COR-L47 (cell line): Measurements from ENCODE around the gene PIK3R6.

ENCODE experiments used
- DNase-seq: peaks from one replicate; lab custom pipeline; 2025; lab: John Stamatoyannopoulos, UW

The PIK3R6 gene

GRCh38 chr17:8797621-8798175, 69.8 kb downstream of the PIK3R6 start:
- no peak for DNase-seq

DNA sequence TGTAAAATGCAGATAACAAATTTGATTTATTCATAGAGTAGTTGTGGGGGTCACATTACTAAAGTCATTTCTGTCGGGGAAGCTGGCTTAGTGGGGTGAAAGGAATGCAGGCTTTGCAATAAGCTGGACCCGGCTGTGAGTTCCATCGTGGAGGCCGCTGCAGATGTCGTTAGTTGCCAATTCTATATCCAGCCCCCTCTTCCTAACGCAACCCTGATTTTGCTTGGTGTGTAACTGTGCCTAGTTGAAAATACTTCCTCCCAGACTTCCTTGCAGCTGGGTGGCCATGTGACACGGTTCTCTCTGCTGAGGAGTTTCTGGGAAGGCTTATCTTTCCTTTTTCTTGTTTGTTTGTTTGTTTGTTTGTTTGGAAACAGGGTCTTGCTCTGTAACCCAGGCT, 72.8 kb downstream of the PIK3R6 start:
- no peak for DNase-seq

GRCh38 chr17:8793649-8794048, 73.8 kb downstream of the PIK3R6 start:
- DNase-seq = no peak

DNA sequence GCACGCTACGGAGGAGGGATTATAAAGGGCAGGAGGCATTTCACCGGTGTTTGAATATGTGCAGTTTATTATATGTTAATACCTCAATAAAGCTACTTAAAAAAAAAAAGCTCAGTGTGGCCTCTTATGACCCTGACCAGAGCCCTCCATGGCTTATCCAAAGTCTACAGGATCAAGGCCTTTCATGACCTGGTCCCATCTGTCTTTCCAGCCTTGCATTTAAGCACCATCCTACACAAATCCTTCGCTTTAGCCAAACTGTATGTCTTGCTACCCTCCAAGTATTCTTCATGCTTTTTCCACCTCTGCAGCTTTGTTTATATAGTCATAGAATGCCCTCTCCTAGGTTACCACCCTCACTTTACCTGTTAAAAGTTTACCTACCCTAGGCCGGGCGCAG, 74.8 kb downstream of the PIK3R6 start:
- DNase-seq = no peak

GRCh38 chr17:8791910-8792270, 75.6 kb downstream of the PIK3R6 start:
- no peak for DNase-seq

DNA sequence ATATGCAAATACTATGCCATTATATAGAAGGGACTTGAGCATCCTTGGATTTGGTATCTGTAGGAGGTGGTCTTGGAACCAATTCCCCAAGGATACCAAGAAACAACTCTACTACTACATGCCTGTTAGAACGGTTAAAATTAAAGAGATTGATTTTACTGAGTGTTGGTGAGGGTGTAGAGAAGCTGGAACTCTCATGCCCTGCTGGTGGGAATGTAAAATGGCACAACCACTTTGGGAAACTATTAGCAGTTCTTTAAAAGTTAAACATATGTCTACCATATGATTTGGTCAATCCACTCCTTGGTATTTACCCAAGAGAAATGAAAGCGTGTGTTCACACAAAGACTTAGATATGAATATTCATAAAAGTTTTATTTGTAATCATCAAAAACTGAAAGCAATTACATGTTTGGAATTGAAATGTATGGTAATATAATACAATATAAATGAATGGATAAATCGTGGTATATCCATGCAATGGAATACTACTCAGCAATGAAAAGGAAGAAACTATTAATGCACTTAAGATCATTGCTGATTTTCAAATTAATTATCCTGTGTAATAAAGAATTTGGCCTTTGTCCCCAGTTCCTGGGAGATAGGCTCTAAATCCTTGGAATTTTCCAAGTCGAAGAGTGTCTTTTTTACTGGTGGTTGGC, 76.1 kb downstream of the PIK3R6 start:
- DNase-seq = no peak

DNA sequence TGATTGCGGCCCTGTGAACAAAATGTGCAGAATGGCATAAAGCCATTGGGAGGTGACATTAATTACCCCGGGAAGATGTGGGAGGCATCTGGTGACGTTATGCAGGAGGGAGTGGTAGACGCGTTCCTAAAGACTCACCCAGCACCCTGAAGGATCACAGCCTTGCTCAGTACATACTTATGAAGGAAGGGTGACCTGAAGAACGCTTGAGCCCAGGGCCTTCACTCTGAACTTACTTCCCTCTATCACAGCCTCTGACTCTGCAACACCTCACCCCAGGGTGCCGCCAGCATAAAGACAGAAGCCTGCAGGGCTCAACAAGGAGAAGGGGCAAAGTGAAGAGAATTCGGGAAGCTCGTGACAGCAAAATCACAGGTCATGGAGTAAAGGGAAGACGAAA, 77.7 kb downstream of the PIK3R6 start:
- DNase-seq = no peak

DNA sequence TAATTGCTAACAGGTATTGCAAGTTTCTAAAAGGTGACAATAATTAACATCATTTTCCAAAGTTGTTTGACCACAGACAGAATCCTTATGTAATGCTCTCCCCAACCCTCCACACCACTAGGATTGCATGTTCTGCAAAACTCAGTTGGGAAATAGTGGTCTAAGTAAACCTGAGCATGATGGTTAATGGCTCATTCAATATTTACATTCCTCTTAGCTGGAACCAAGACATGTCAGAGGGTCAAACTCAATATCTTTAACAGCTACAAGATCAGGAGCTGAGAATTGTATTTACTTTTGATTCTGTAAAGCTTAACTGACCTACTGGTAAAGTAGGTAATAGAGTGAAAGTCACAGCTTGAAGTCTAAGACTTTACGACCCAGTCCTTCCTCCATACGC, 78.5 kb downstream of the PIK3R6 start:
- no peak for DNase-seq

DNA sequence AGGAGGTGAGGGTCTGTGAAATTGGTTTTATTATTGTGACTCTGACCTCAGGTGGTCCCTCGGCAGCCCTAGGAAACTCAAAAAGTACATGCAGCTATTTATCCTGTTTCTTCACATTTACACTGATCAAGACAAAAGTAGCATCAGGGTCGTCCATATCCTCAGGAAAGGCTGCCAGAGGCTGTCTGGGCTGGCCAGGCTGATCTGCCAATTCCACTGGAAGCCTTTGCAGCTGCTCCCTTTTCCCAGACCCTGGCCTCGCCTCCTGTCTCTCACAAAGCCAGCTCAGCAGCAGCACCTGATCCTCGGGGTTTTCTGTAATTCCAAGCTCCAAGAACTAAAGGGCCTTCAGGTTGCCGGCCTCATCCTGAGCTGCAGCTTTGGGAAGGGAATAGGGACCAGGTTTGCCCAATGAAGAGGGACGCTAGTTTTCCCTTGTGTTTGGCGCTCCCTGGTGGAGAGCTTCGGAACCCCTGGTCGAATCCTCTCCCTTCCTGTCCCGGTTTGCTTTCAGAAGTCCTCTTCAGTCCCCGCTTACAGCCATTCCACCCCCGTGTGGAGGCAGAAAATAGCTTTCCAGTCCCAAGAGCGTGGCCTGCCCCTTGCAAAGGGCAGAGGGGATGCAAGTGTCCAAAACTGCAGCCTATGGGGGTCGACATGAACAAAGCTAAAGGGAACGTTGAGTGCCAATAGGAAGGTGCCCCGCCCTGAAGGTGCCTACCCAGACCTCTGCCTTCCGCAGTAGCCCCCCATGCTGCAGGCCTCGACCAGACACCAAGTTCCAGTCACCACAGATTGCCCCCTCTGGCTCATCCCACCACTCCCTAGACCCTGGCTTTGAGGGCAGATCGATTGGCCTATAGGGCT, 81.7 kb downstream of the PIK3R6 start:
- DNase-seq = peak; percentile 1

- DNase-seq = no peak
Observed at GRCh38 chr17:8782176-8782575, 85.3 kb downstream of the PIK3R6 start.

DNA sequence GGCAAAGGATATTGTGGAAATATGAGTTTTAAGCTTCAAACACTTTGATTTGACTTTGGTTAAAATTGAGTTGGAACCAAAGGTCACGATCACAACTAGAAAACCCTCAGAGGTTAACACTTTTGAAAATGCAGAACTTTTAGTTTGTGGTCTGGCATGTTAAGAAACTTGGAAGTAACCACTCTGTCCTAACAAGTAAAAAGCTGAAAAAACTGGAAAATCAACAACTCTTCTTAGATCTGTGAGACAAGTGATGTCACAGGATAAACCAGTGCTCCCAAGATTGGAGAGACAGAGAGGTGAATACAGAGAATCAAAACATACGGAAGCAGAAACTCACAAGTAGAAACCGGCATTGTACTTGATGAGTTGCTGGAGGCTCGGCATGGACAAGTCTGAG, 85.7 kb downstream of the PIK3R6 start:
- DNase-seq = no peak

- no peak for DNase-seq
Observed at GRCh38 chr17:8776881-8777280, 90.6 kb downstream of the PIK3R6 start.

DNA sequence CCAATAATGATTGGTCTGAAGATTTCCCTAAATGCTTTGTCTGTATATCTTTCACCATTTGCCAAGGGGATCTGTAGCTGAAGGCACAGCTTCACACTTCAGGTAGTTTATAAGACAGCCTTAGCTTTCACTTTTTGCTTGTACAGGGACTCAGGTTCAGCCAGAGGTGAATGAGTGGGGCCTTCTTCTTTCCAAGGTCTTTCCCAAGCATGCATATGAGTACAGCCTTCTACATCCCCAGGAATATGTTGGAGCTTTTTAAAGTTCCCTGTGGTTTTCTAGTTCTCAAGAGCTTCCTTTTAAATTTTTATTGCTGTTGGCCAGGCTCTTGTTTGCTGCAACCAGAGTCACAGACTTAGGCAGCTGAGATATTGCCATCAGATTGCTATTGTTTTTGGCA, 91.2 kb downstream of the PIK3R6 start:
- no peak for DNase-seq

DNA sequence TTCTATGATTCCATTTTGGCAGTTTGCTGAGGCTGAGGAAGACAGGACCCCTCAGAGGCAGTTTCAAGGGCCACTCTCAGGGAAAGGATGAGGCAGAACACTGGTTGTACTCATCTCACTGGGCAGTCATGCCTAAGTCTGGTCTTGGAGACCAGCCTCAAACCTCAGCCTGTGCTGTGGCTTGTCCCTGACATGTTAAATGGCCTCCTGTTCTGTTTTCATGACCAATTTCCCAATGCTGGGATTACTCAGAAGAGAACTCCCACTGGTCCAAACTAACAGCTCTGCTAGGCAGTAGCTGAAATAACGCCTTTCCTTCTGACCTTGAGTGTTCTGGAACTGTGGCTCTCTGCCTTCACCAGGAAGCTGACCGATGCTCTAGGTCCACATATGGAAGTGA, 100.7 kb downstream of the PIK3R6 start:
- no peak for DNase-seq

GRCh38 chr17:8762012-8762411, 105.5 kb downstream of the PIK3R6 start:
- DNase-seq = no peak

GRCh38 chr17:8758137-8758596, 109.3 kb downstream of the PIK3R6 start, which contains the start of gene SPDYE4:
SPDYE4 (minus strand) TSS chr17:8758546; CDS start chr17:8758382, 164 bp downstream.
- DNase-seq = no peak

DNA sequence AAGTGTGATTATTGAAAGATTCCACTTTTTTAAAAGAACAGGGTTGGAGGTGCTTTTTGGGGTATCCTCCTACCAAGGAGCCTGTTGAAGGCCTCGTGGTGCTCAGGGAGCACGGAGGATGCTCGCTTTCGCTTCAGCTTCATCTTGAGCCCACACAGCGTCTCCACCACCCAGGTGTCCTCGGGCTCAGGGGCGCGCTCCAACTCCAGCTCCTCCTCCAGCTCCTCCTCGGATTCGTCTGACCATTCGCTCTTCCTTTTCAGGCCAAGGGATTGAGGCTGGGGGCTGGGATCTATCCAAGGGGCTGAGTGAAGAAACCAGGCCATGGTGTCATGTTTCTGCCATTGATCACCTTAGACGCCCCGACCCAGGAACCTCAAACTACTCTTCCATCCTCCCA, 110.3 kb downstream of the PIK3R6 start:
- no peak for DNase-seq

- DNase-seq = no peak
Observed at GRCh38 chr17:8755590-8756255, 111.8 kb downstream of the PIK3R6 start.

GRCh38 chr17:8754890-8755289, 112.6 kb downstream of the PIK3R6 start:
- no peak for DNase-seq

DNA sequence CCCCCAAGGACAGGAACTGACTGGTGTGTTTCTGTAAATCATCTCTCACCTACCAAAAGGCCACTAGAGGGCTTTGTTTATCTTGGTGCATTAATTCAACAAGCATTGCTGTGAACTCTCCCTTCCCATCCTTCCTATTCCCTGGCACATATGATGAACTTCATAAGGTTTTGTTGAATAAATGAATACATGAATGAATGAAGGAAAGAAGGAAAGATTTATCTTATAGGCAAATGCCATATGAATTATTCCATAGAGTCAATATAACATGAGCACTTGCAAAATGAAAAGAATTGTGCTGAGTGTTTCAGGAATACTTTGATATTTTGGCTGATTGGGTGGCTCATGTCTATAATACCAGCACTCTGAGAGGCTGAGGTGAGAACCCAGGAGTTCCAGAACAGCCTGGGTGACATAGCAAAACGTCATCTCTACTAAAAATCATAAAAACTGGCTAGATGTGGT, 113.5 kb downstream of the PIK3R6 start:
- DNase-seq = no peak

DNA sequence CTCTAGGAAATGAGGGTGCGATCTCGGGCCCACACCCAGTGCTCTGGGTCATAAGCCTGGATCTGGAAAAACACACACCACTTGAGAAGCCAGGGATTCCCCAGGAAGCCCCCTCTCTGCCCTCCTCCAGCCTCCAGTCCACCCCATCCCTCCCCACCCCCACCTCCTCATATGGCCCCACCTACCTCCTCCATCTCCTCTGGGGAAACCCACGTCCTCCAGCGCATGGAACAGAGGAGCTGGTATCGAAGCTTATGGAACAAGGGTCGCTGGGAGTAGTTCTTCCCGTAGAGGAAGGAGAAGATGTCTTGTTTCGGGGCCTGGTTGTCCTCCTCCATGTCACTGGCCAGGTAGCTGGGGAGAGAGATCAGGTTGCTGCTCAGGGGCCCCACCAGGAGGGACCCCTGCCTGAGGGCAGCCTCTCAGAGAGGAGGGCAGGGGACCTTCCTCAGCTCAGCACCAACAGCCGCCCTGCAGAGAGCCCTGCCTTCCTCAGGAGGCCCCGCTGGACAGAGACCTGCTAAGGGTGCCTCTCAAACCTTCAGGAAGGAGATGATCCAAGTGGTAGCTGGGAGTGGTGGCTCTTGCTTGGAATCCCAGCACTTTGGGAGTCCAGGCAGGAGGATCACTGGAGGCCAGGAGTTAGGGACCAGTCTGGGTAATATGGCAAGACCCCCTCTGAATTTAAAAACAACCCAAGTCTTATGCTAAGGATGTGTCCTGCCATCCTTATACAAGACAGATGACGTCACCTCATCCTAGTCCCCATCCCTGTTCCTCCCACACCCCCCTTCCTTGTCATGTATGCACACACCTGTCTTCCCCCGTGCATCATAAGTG, 114.1 kb downstream of the PIK3R6 start:
- DNase-seq = no peak
